Measurements from ENCODE around the gene BACH2. TPM values are rescaled to one million over a fixed set of nuclear protein-coding genes. Genes with fewer than 3 reads are reported as not detected.
A peak's percentile ranks its signal among the peaks of the same experiment; 100 is the strongest.

Gene BACH2
- total and polyA plus RNA-seq, 4 donors = 0.78 to 17.4 (median 3.2) TPM

DNA sequence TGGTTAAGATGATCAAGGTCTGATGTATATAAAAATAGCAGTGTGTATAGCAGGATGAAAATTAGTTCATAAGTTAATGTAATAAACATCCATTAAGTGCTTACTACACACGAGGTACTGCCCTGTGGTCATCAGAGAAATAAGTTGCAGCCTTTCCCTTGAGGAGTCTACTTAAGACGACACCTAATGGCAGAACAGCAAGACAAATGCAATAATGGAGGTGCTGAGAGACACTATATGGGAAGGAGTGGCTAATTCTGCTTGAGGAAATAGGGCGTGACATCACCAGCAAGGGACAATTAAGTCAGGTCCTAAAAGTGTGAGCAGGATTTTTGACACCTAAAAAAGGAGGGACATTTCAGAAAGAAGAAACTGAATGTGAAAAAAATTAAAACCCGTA, 75.2 kb downstream of the BACH2 start:
- TF ChIP-seq, protein P1, sequence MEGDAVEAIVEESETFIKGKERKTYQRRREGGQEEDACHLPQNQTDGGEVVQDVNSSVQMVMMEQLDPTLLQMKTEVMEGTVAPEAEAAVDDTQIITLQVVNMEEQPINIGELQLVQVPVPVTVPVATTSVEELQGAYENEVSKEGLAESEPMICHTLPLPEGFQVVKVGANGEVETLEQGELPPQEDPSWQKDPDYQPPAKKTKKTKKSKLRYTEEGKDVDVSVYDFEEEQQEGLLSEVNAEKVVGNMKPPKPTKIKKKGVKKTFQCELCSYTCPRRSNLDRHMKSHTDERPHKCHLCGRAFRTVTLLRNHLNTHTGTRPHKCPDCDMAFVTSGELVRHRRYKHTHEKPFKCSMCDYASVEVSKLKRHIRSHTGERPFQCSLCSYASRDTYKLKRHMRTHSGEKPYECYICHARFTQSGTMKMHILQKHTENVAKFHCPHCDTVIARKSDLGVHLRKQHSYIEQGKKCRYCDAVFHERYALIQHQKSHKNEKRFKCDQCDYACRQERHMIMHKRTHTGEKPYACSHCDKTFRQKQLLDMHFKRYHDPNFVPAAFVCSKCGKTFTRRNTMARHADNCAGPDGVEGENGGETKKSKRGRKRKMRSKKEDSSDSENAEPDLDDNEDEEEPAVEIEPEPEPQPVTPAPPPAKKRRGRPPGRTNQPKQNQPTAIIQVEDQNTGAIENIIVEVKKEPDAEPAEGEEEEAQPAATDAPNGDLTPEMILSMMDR (IDR thresholded peaks at IDR 0.05; ENCODE audit: control extremely low read depth, extremely low read depth) = no peak
- Histone ChIP-seq H3K27ac (ENCODE audit: low read depth in 1 of 2, low read length in 1 of 2) (no peak overlapping the region), H3K27me3 (ENCODE audit: control insufficient read depth in 3 of 3, insufficient read depth in 3 of 3, low read length in 2 of 3) (no peaks in the 10 kb centered on the region), H3K36me3 (ENCODE audit: control insufficient read depth in 4 of 4, insufficient read depth in 4 of 4, low read length in 4 of 4) (no peaks in the 10 kb centered on the region), H3K4me1 (ENCODE audit: control insufficient read depth in 5 of 5, insufficient read depth in 5 of 5, low read length in 5 of 5) (peaks cover 5 to 41% (median 31%) of the 10 kb centered on the region in 5 donors), H3K4me3 (no peak overlapping the region), H3K9me3 (ENCODE audit: control insufficient read depth in 4 of 4, insufficient read depth in 3 of 4, low read length in 3 of 4) (peaks cover 0 to 4% (median 1%) of the 10 kb centered on the region in 4 donors), H3K9ac (ENCODE audit: insufficient read depth in 1 of 2, low read length in 2 of 2) (no peak overlapping the region)
- 90 to 93% methylated on average over 4 of the region's 4 CpGs for WGBS, 2 donors
- ATAC-seq (ENCODE audit: insufficient read depth, low FRiP score) = no peak
- DNase-seq = no peak

DNA sequence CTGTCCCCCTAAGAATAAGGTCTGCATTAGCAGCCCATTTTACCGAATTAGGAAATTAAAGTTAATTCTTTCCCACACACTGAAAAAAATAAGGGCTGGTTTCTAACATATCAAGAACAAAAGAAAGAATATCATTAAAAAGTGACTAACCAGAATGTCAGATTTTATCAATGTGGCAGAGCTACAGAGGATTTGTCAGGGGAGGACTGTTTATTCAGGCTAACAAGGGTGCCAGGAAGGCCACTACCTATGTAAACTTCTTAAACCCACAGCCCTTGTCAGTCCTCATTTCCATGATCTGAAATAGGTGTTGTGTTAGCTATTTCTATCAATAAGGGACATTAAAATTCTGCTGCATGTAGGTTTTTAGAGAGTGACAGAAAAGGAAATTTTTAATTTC, 76.4 kb downstream of the BACH2 start:
- Histone ChIP-seq H3K4me3 (no peak overlapping the region), H3K9me3 (ENCODE audit: control insufficient read depth in 4 of 4, insufficient read depth in 3 of 4, low read length in 3 of 4) (peaks cover 0 to 4% (median 1%) of the 10 kb centered on the region in 4 donors), H3K9ac (ENCODE audit: insufficient read depth in 1 of 2, low read length in 2 of 2) (peak overlapping the region in 1 of 2 donors; percentile 48), H3K27me3 (ENCODE audit: control insufficient read depth in 3 of 3, insufficient read depth in 3 of 3, low read length in 2 of 3) (no peaks in the 10 kb centered on the region), H3K27ac (ENCODE audit: low read depth in 1 of 2, low read length in 1 of 2) (no peak overlapping the region), H3K4me1 (ENCODE audit: control insufficient read depth in 5 of 5, insufficient read depth in 5 of 5, low read length in 5 of 5) (peaks cover 12 to 52% (median 40%) of the 10 kb centered on the region in 5 donors), H3K36me3 (ENCODE audit: control insufficient read depth in 4 of 4, insufficient read depth in 4 of 4, low read length in 4 of 4) (no peaks in the 10 kb centered on the region)
- ATAC-seq (ENCODE audit: insufficient read depth, low FRiP score) = no peak
- TF ChIP-seq, protein P1 (IDR thresholded peaks at IDR 0.05; ENCODE audit: control extremely low read depth, extremely low read depth) = no peak
- 62 to 74% methylated on average over 1 of the region's 1 CpG for WGBS, 2 donors
- peak in 1 of 3 donors; percentile 33 for DNase-seq

- ATAC-seq (ENCODE audit: insufficient read depth, low FRiP score) (no peak), DNase-seq (peak; percentile 88 to 98 (median 97))
- H3K4me1 ChIP-seq (ENCODE audit: control insufficient read depth in 5 of 5, insufficient read depth in 5 of 5, low read length in 5 of 5) = peaks cover 12 to 55% (median 40%) of the 10 kb centered on the region in 5 donors
- peak overlapping the region; percentile 86 to 88 for H3K27ac ChIP-seq (ENCODE audit: low read depth in 1 of 2, low read length in 1 of 2)
- H3K4me3 ChIP-seq = no peak overlapping the region
- TF ChIP-seq, protein P1 (IDR thresholded peaks at IDR 0.05; ENCODE audit: control extremely low read depth, extremely low read depth) = no peak
- no peaks in the 10 kb centered on the region for H3K36me3 ChIP-seq (ENCODE audit: control insufficient read depth in 4 of 4, insufficient read depth in 4 of 4, low read length in 4 of 4)
- H3K9ac ChIP-seq (ENCODE audit: insufficient read depth in 1 of 2, low read length in 2 of 2) = peak overlapping the region; percentile 53 to 90
- 49 to 70% methylated on average over 14 of the region's 14 CpGs for WGBS, 2 donors
- no peaks in the 10 kb centered on the region for H3K27me3 ChIP-seq (ENCODE audit: control insufficient read depth in 3 of 3, insufficient read depth in 3 of 3, low read length in 2 of 3)
- H3K9me3 ChIP-seq (ENCODE audit: control insufficient read depth in 4 of 4, insufficient read depth in 3 of 4, low read length in 3 of 4) = peaks cover 0 to 4% (median 1%) of the 10 kb centered on the region in 4 donors
Observed at GRCh38 chr6:90219209-90219985, 77.2 kb downstream of the BACH2 start.
